ENCODE data around the gene MDFIC2.

DNA sequence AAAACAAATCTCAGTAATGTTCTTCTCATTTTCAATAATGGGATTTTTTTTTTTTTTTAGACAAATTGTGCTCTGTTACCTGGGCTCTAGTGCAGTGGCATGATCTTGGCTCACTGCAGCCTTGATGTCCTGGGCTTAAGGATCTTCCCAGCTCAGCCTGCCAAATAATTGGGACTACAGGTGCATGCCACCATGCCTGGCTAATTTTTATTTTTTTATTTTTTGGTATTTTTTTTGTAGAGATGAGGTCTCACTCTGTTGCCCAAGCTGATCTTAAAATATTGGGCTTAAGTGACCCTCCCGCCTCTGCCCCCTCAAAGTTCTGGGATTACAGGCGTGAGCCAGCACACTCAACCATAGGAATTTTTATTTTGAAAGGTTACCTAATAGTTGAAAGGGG lies 126.2 kb downstream of the MDFIC2 start:
- TF ChIP-seq EZH2 (IDR thresholded peaks at IDR 0.05; ENCODE audit: borderline replicate concordance, low read depth, low read length, severe bottlenecking), result no peak
- TF ChIP-seq, protein P1, sequence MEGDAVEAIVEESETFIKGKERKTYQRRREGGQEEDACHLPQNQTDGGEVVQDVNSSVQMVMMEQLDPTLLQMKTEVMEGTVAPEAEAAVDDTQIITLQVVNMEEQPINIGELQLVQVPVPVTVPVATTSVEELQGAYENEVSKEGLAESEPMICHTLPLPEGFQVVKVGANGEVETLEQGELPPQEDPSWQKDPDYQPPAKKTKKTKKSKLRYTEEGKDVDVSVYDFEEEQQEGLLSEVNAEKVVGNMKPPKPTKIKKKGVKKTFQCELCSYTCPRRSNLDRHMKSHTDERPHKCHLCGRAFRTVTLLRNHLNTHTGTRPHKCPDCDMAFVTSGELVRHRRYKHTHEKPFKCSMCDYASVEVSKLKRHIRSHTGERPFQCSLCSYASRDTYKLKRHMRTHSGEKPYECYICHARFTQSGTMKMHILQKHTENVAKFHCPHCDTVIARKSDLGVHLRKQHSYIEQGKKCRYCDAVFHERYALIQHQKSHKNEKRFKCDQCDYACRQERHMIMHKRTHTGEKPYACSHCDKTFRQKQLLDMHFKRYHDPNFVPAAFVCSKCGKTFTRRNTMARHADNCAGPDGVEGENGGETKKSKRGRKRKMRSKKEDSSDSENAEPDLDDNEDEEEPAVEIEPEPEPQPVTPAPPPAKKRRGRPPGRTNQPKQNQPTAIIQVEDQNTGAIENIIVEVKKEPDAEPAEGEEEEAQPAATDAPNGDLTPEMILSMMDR (IDR thresholded peaks at IDR 0.05; ENCODE audit: borderline replicate concordance, extremely low read depth, low read length, poor library complexity, severe bottlenecking), result no peak

Data from DND-41 (cell line).